NK-92 (cell line): ENCODE data around the gene PLBD2.

Experiments
- DNase-seq: peaks from one replicate; lab custom pipeline; 2025; ENCODE audit not compliant: unreplicated experiment; lab: John Stamatoyannopoulos, UW

Gene PLBD2

GRCh38 chr12:113439606-113440030 lies 81.2 kb downstream of the PLBD2 start:
- no peak for DNase-seq

GRCh38 chr12:113440336-113440735 lies 81.9 kb downstream of the PLBD2 start:
- DNase-seq = no peak
